H1 (cell line): ENCODE results near the gene SPACDR. TPM values are rescaled to one million over a fixed set of nuclear protein-coding genes. Genes with fewer than 3 reads are reported as not detected.

Experiments
- HDAC2 ChIP-seq, 2 experiments: fragments of 300-600 bp in 1 of 2; sonication (generic) in 1 of 2; IDR thresholded peaks; 2 replicates each; pipeline ENCODE4 v1.6.1; 2011 to 2012; ENCODE audit warnings: low read depth in 2 of 2, low read length in 2 of 2, mild to moderate bottlenecking in 2 of 2, moderate library complexity in 2 of 2, borderline replicate concordance in 1 of 2, inconsistent platforms in 1 of 2
- POU5F1 ChIP-seq: IDR thresholded peaks from 2 replicates; pipeline ENCODE4 v1.6.1; 2011; ENCODE audit warnings: low read depth, mild to moderate bottlenecking, low read length, moderate library complexity
- USF2 ChIP-seq: IDR thresholded peaks from 2 replicates; pipeline ENCODE4 v1.6.1; 2011; ENCODE audit warnings: low read length, improper control_type of control experiment
- polyA plus RNA-seq, 7 experiments: library from polyadenylated mRNA; depleted of rRNA in 3 of 7; stranded (reverse) in 5 of 7; unstranded in 2 of 7; fragments of >200 nt in 5 of 7; fragments of 200-250 nt in 2 of 7; gene quantifications; 1 replicate in 5 of 7; 2 replicates in 1 of 7; 4 replicates in 1 of 7; pipeline versions ENCODE4 v1.2.1 to v1.2.3, GENCODE V29; 2011 to 2013; ENCODE audit warnings: missing spikeins in 2 of 7, mixed read lengths in 2 of 7
- total RNA-seq: library from RNA; stranded (reverse); fragmentation: NEBNext Ultra II Directional; extraction: Animal tissue kit (Norgen Biotek cat#: 25700); gene quantifications from 2 replicates; pipeline ENCODE4 v1.2.1, GENCODE V29; 2021

The SPACDR gene
- total and polyA plus RNA-seq, 2 of the 8 experiments (the other 6 are each of a cell fraction or from before 2014, with no cell fraction given) = 0.26 TPM; not detected in 1

DNA sequence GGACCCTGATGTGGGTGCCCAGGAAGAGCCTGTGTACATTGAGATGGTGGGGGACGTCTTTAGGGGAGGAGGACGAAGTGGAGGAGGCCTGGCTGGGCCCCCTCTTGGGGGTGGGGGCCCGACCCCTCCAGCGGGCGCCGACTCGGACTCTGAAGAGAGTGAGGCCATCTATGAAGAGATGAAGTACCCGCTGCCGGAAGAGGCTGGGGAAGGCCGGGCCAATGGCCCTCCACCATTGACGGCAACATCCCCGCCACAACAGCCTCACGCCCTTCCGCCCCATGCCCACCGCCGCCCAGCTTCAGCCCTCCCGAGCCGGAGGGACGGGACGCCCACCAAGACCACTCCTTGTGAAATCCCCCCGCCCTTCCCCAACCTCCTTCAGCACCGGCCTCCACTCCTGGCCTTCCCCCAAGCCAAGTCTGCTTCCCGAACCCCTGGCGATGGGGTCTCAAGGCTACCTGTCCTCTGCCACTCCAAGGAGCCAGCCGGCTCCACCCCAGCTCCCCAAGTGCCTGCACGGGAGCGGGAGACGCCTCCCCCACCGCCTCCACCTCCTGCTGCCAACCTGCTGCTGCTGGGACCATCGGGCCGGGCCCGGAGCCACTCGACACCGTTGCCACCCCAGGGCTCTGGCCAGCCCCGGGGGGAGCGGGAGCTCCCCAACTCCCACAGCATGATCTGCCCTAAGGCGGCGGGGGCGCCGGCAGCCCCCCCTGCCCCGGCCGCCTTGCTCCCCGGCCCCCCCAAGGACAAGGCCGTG, 24.5 kb upstream of the SPACDR start (continued):
- TF ChIP-seq USF2 (no peak), HDAC2 (IDR thresholded peaks at IDR 0.05; ENCODE audit: borderline replicate concordance in 1 of 2, low read depth in 2 of 2, low read length in 2 of 2) (no peak), POU5F1 (no peak)
